GM18873 (cell line): ENCODE data around the gene TSPAN11.

Experiments
- ATAC-seq: cut with Tn5 transposase; IDR thresholded peaks from one replicate; pipeline ENCODE4 v1.9.1; 2021; ENCODE audit warnings: mild to moderate bottlenecking, moderate library complexity, moderate number of reproducible peaks; ENCODE audit not compliant: unreplicated experiment, low FRiP score

Gene TSPAN11

DNA sequence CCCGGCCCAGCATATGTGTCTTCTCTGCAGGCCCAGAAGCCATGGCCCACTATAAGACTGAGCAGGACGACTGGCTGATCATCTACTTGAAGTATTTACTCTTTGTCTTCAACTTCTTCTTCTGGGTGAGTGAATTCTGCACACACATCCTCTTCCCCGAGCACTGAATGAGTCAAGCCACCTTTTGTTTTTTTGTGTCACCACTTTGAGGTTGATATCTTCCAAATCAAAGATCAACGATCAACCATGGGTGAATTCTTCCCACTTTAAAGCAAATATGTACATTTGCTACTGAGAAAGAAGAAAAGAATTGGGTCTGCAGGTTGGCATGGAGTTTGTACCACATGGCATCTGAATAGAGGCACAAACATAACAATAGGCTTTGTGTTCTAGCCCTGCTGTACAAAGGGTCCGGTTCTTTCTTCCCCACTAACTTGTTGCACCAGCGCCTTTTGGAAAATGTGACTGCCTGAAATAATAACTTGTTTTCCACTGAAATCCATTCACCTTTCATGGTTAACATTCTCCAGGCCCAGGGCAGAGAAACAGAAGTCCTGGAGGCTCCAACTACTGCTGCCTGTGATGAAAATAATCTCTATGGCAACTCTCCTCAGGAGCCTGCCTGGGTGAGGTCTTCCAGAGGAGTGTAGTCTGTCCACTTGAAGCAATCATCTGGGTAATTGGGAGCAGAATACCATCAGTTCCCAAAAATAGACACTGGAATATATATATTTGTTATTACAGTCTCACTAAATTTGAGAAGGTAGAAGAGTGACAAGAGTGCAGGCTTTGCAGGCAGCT, 27.6 kb downstream of the TSPAN11 start:
- ATAC-seq: no peak

DNA sequence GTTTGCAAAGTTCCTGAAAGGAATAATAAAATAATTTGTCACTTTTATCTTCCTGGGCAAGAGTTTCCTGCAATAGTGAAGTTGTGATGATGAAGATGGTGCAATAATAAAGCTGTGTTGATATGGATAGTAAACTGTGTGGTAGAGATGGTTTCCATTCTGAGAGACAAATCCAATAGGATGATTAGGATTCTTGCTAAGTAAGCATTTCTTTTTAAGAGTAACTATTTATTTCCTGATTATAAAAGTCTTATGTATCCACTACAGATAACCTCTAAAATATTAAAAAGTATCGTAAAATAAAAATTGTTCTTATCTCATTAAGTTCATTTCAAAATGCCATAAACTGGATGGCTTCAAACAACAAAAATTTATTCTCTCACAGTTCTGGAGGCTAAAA, 28.7 kb downstream of the TSPAN11 start:
- ATAC-seq: no peak

DNA sequence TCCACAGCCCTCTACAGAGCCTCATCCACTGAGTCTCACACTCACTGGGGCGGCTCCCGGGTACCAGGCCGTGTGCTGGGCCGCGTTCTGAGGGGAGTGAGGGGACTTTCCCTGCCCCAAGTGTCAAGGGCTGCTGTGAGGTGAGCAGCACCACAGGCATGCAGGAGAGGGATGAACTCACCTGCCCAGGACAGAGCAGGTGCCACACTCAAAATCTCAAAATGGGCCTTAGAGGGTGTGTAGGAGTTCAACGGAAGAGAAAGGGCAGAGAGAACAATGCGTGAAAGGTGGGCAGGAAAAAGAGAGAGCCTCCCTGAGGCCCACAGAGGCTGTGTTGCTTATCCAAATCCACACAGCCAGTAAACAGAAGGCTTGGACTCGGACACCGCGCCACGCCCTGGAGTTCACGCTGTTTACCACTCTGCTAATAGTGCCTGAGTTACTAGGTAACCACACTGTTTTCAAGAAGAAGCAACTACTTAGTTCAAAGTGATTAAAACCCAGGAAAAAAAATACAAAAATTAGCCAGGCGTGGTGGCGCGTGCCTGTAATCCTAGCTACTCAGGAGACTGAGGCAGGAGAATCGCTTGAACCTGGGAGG, 32.7 kb downstream of the TSPAN11 start:
- ATAC-seq: no peak

DNA sequence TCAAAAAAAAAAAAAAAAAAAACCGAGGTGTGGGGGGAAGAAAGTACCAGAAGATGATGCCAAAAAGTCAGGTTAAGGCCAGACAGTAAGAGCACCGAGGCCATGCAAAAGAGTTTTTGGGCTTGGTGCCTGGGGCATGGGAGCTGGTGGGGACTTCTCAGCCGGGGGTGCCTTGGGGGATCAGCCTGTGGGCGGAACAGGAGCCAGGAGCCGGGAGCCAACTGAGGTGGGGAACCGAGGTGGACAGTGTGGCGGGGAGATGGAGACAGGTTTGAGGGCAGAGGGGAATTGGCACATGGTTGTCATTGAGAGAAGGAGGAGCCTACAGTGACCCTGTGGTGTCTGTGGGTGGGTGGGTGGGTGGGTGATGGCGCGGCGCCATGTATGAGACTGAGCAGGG, 33.2 kb downstream of the TSPAN11 start:
- no peak for ATAC-seq

DNA sequence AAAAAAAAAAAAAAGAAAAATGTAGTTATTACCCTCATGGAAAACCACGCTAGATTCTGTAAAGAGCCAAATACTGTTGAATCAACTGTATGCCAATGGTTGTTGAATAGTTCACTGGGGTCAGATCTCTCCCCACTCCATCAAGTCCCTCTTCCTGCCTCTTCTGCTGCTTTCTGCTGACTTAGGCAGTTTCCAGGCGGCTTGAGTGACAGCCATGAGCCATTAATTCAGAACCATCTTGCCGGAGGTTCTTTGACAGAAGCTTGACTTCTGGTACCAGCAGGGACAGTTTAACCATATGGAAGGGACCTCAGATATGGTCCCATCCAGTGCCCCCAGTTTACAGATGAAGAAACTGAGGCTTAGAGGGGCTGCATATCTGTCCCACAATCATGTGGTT, 34.5 kb downstream of the TSPAN11 start:
- no peak for ATAC-seq

DNA sequence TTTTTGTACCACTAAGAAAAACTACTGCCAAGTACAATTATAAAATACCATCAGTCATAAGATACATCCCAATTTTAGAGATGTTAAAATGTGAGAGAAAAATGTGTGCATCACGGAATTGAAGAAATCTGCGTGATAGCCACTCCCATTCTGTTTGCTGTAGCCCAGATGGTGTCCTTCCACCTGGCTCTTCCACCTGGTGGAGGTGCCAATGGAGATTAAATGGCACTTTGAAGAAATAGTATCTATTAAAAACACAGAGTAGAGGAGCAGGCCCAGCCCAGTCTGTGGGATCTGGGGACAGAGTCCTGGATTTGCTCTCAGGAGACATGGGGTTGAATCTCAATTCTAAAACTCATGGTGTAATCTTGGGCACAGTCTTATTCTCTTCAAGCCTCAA, 35.5 kb downstream of the TSPAN11 start:
- ATAC-seq: no peak

DNA sequence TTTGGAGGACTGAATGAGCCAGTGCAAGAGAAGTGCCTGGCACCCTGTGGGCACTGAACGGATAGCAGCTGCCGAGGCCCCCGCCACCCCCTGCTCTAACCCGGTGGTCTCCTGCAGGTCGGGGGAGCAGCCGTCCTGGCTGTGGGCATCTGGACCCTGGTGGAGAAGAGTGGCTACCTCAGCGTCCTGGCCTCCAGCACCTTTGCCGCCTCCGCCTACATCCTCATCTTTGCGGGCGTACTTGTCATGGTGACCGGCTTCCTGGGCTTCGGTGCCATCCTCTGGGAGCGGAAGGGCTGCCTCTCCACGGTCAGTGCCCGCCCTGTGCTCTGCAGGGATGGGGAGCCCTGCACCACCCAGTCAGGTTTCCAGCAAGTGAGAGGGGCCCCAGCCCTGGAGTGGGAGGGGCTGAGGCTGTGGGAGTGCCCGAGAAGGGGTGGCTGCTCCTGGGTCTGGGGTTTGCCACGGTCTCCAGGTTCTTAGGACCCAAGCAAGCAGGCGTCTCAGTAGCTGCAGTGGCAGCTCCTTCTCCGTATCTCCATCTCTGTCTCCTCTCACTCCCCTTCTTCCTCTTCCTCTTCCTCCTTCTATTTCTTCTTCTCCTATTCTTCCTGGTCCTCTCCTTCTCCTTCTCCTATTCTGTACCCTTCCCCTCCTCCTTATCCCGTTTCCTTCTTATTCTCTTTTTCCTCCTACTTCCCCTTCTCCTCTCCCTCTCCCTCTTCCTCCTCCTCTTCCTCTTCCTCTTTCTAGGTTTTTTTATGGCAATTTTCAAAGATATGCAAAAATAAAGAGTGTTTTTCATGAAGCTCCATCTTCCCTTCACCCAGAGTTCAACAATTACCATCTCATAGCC, 37.4 kb downstream of the TSPAN11 start:
- ATAC-seq: no peak

DNA sequence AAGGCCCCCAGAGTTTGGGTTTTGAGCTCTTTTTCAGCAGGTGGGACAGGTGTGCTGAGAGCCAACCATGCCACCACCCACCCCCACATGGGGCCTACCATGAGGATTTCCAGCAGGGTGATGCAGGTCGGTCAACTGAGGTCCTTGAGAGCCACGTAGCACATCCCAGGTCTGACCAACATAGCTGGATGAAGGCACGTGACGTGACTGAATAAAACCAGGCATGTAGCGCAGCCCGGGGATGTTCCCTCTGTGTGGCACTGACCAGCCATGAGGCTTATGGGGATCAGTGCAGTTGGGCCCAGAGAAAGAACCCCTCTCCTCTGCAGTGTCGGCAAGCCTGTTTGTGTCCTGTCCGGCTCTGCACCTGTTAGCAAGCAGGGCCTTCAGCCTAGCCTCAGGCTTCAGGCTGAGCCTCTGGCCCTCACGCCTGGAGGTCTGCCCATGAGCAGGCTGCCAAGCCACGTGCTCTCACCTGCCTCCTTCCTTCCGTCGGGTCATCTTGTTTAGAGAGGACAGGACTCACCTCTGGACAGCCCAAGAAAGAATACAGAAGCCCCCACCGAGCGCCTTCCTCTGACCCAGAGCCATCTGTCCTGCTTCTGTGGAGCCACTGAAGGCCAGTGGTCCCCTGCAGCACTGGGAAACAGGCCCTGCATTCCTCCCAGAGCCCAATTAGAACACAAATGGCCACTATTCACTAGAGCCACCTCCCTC, 38.5 kb downstream of the TSPAN11 start:
- no peak for ATAC-seq

DNA sequence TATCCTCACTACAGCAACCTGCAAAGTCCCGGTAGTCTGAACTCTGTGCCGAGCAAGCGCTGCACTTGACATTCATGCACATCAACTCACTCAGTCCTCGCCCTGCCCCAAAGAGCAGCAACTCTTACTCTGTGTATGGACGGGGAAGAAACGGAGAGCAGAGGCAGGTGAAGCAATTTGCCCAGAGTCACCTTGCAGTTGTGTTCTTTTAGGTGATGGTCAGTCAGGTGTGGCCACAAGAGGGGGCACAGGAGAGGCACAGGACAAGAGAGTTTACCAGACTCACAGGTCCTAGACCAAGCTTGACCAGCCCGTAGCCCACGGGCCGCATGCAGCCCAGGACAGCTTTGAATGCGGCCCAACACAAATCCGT, 39.1 kb downstream of the TSPAN11 start:
- no peak for ATAC-seq

DNA sequence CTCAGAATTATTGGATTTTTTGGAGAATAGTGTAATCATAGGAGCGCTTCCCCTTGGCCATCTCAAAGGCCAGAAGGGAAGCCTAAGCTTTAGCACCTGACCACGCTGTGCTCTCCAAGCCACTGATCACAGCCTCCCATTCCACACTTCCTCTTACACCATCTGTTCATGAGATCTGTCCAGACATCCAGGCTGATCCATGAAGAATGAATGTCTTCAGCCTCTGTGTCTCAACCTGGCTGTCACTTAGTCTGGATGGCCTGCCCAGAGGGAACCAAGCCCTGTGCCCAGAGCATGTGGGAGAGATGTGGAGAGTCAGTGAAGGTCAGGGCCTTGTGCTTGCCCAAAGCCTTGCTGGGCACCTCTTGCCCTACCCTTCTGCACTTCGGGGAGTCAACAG, 40.5 kb downstream of the TSPAN11 start:
- ATAC-seq: no peak

DNA sequence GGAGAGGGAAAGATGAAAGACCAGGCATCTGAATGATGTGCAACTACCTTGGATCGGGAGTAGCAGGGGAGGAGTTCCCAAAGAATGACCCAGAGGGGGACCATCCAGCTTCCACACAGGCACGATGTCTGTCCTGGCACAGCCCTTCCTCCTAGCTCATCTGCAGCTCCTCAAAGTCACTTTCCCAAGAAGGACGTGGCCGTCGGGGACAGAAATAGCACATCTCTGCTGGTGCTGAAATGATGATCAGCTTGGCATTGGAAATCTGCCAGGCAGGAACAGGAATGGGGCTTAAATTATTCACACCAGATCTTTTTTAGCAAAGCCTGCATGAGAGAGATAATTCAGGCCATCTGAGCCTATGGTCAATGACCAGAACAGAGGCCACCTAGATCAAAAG, 41.7 kb downstream of the TSPAN11 start:
- no peak for ATAC-seq

DNA sequence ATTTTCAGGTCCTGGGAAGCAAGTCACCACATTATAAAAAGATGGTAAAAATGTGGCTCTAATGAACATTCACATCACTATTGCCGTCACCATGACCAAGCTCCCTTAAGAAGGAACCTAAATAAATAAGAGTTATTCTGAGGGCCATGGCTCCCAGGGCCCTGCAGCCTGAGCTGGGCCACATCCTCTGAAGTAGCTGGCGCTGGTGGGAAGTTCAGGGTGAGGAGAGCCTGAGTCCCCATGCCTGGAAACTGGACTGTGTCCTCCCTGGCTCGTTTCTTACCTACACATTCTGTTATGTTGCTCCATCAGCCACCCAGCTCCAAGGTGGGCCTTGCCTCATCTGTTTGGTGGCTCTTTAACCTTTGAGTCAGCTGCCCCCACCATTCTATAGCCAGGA, 42.5 kb downstream of the TSPAN11 start:
- no peak for ATAC-seq

DNA sequence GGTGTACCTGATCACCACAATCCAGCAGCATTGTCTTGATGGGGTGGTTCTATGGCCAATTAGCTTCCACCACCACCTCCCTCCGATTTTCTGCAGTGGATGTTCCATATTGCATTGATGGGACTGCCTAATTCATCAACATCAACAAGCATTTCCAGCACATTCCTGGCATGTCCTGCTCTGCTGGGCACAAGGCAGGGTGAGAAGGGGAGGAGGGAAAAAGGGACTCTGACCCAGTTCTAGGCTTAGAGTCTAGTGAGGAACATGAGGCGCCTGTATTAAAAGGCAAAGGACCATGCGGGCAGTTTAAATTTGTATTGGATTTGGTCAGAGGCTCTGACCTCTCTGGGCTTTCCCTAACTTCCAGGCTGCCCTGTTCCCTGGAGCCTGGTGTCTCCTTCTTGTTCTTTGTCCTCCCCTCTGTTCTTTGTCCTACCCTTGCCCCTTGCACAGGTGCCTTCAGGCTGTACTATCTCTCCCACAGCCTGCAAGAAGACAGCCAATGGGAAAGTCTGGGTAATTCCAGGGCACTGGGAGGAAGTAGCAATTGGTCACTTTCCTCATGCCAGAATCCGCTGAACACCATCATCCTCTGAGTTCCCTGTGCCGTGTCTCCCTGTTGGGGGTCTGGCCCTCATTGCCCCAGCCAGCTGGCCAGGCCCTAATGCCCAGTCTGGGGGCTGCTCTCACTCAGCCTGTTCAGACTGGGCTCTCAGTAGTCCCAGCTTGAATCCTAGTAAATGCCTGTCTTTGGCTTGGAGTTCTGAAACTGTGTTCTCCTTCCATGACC, 43.3 kb downstream of the TSPAN11 start:
- no peak for ATAC-seq

DNA sequence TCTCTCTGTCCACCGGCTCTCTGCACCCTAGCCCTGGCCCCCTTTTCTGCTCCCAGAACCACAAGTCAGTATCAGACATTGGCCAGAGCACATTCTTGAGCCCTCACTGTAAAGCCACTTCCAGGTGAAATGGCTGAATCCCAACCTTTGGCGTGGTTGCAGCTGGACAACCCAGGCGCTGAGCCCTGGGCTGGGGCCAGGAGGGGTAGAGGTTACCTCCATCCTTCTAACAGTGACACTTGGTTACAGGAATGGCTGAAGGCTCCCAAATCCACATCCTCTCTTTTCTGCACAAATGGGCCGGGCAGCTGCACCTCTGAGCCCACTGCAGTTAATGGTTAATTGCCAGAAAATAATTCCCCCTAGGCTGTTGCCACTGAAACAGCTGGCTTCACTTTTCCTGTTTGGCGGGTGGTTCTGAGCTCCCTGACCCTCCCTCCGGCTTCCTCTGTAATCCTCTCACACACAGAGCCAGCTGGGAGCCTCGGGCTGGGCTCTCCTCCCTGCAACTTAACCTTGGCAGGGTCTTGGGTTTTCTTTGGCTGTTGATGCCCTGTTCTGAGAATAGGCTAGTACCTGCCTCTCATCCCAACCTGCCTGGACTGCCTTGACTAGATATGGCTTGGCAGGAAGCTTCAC, 44.1 kb downstream of the TSPAN11 start:
- ATAC-seq: no peak

DNA sequence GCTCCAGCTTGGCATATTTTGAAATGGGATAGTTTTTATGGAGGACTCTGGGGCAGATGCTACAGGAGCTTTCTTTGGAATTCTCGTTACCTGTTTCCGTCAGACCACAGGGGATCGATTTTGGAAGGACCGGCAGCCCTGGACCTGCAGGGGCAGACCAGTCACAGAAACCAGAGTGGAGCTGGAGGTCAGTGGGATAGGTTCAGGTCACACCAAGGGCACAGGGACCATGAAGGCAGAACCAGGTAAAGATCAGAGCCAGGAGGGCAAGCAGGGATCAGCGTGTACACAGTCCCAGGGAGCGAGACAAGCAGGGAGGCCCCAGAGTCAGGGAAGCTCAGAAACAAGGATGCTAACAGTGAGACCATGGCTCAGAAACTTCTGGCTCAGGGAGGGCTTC, 45.5 kb downstream of the TSPAN11 start:
- ATAC-seq: no peak

DNA sequence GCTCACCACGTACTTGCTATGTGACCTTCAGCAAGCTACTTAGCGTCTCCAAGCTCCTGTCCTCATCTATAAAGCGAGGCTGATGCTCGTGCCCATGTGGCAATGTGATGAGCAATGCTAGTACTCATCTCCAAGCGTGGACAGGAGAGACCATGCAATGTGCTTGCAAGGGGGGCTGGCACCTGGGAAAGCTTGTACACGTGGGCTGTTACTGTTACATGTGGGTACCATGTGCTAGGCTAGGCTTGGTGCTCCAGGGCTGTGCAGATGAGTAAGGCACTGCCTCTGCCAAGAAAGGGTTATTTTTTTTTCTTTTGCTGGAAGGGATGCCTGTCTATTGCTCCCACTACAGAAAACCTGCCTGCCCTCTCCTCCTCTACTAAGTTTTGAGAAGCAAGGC, 46.6 kb downstream of the TSPAN11 start:
- ATAC-seq: no peak

DNA sequence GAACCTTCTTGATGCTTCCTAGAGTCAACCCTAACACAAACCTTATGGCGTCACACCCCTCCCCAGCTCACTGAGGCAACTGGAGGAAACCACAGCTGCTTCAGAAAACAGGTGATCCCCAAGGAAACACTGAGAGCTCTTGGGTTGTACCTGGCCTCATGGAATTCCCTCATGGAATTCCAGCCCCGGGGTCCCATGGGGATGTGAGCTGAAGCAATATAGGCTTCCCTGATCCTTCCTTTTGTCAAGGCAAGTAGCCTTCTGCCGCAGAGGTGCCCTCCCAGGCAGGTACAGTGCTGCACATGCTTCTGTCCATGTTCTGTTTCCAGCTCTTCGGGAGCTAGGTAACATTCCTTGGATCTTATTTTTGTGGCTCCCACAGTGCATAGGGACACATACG, 47.3 kb downstream of the TSPAN11 start:
- no peak for ATAC-seq

DNA sequence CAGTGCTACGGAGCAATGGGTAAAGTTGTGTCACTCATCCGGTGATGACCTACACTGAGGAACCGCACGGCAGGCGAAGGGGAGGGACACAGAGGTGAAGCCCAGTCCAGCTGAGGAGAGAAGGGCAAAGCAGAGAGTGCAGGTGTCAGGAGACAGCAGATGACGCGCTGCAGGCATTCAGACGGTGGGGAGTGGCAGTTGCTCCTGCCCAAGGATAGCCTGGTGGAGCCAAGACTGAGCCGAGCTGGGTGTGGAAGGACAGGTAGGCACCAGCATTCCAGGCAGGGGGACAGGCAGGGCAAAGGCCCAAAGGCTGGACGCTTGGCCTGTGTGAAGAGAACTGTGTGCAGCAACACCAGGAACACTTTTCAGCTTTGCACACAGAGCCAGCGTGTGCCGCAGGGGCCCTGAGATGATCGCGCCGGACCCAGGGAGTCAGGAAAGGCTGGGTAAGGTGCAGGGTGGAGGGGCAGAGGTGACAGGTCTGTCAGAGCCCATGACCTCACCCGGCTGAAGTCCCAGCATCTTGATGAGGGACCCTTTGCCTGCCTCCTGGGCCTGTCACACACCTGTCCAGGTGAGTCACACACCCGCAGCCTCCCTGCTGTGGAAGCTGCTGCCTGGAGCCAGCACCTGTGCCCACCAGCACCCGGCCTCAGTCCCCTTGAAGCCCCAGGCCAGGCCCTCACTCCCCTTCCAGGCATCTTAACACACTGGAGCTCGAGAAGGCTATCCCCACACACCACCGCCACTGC, 48.4 kb downstream of the TSPAN11 start:
- ATAC-seq: no peak

DNA sequence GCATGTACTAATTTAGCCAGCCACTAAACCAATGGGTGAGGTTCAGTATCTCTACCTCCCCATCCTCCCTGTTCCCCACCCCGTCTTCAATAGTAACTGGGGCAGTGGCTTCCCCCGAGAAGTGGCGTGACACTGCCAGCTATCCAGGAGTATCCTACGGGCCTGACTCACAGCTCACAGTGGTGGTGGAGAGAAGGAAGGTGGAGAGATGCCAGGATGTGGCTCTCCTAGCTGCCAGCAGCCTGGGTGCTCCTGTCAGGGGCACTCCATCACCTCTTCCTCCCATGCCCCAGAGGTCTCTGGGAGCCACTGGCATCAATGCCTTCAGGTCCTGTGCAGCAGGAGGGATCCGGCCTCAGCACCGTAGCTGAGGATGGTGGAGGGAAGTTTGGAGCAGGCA, 49.0 kb downstream of the TSPAN11 start:
- ATAC-seq: no peak
